IMR-90 (cell line): ENCODE measurements around the gene UBL7. TPM values are rescaled to one million over a fixed set of nuclear protein-coding genes. Genes with fewer than 3 reads are reported as not detected.

Experiments used
- ATAC-seq: fragments of 200-7000 bp; cut with Tn5 transposase; 2 replicates; pipeline ENCODE4 v1.9.1; 2020; ENCODE audit warnings: low read depth, mild to moderate bottlenecking, moderate library complexity
- BruUV-seq: library from RNA; stranded (reverse); fragments of 400-500 nt; replicated peaks from 2 replicates; lab custom pipeline; 2021; lab: Mats Ljungman, UMichigan
- CTCF ChIA-PET: fragments of 300-600 bp; formaldehyde crosslinking; extraction: SDS; loops from one replicate; lab custom pipeline; 2021; ENCODE audit warnings: antibody characterized with exemption; lab: Yijun Ruan, JAX
- POLR2A ChIA-PET: fragments of 300-600 bp; sonication (Branson Sonifier 250); formaldehyde crosslinking; loops from one replicate; lab custom pipeline; 2022; ENCODE audit warnings: antibody characterized with exemption; ENCODE audit not compliant: unreplicated experiment; lab: Charles Lee
- DNase-seq: peaks from one replicate; pipeline ENCODE4 v3.0.0; 2013
- H2AFZ ChIP-seq: replicated peaks from 2 replicates; pipeline ENCODE3; 2013; ENCODE audit warnings: low read length, mild to moderate bottlenecking; ENCODE audit not compliant: poor library complexity
- H2AK5ac ChIP-seq: 2 replicates; pipeline ENCODE4 v1.6.1; 2013; ENCODE audit warnings: low read depth, low read length, inconsistent platforms
- H2AK9ac ChIP-seq: replicated peaks from 2 replicates; pipeline ENCODE3; 2013; ENCODE audit warnings: mild to moderate bottlenecking, low read depth, low read length, moderate library complexity; ENCODE audit not compliant: poor library complexity
- H2BK120ac ChIP-seq: 2 replicates; pipeline ENCODE4 v1.6.1; 2013; ENCODE audit warnings: low read depth, low read length, inconsistent platforms
- H2BK15ac ChIP-seq: 3 replicates; pipeline ENCODE4 v1.6.1; 2013; ENCODE audit warnings: low read depth, low read length, inconsistent platforms
- H2BK20ac ChIP-seq: 2 replicates; pipeline ENCODE4 v1.6.1; 2013; ENCODE audit warnings: low read depth, mild to moderate bottlenecking, inconsistent platforms, low read length, moderate library complexity
- H2BK5ac ChIP-seq: 2 replicates; pipeline ENCODE4 v1.6.1; 2013; ENCODE audit warnings: mild to moderate bottlenecking, low read depth, low read length, inconsistent platforms; ENCODE audit not compliant: poor library complexity, severe bottlenecking
- H3K14ac ChIP-seq: replicated peaks from 2 replicates; pipeline ENCODE4 v1.6.1; 2013; ENCODE audit warnings: low read depth, low read length, inconsistent platforms
- H3K18ac ChIP-seq: 2 replicates; pipeline ENCODE4 v1.6.1; 2013; ENCODE audit warnings: low read depth, low read length, control low read depth
- H3K23ac ChIP-seq: 2 replicates; pipeline ENCODE4 v1.6.1; 2013; ENCODE audit warnings: low read depth, low read length, inconsistent platforms
- H3K27ac ChIP-seq: 2 replicates; pipeline ENCODE4 v1.5.1; 2013; ENCODE audit warnings: mild to moderate bottlenecking, control low read depth, low read length; ENCODE audit not compliant: insufficient read depth
- H3K27me3 ChIP-seq: 2 replicates; pipeline ENCODE4 v1.6.1; 2013; ENCODE audit warnings: low read length; ENCODE audit not compliant: control insufficient read depth, insufficient read depth
- H3K36me3 ChIP-seq: 2 replicates; pipeline ENCODE4 v1.6.1; 2013; ENCODE audit warnings: low read length, mixed read lengths; ENCODE audit not compliant: control insufficient read depth, insufficient read depth
- H3K4ac ChIP-seq: 2 replicates; pipeline ENCODE4 v1.6.1; 2013; ENCODE audit warnings: low read depth, low read length, inconsistent platforms
- H3K4me1 ChIP-seq: 2 replicates; pipeline ENCODE4 v1.6.1; 2013; ENCODE audit warnings: low read length, mixed read lengths; ENCODE audit not compliant: control insufficient read depth, insufficient read depth
- H3K4me2 ChIP-seq: 2 replicates; pipeline ENCODE4 v1.6.1; 2013; ENCODE audit warnings: low read depth, mild to moderate bottlenecking, control low read depth, low read length, moderate library complexity
- H3K4me3 ChIP-seq: 2 replicates; pipeline ENCODE4 v1.5.1; 2013; ENCODE audit warnings: low read depth, mild to moderate bottlenecking, control low read depth, low read length, moderate library complexity; ENCODE audit not compliant: insufficient read depth
- H3K56ac ChIP-seq: 2 replicates; pipeline ENCODE4 v1.6.1; 2013; ENCODE audit warnings: low read length, inconsistent platforms; ENCODE audit not compliant: insufficient read depth; ENCODE audit errors: extremely low read depth
- H3K79me1 ChIP-seq, 2 experiments: 2 replicates each; pipeline ENCODE4 v1.6.1; 2013; ENCODE audit warnings: low read length in 2 of 2, inconsistent platforms in 1 of 2, low read depth in 1 of 2
- H3K9ac ChIP-seq: 2 replicates; pipeline ENCODE4 v1.6.1; 2013; ENCODE audit warnings: low read depth, low read length, control low read depth
- H3K9me1 ChIP-seq: 2 replicates; pipeline ENCODE4 v1.6.1; 2013; ENCODE audit warnings: low read length, inconsistent platforms; ENCODE audit not compliant: insufficient read depth
- H3K9me3 ChIP-seq: 2 replicates; pipeline ENCODE4 v1.6.1; 2013; ENCODE audit warnings: low read length; ENCODE audit not compliant: control insufficient read depth, insufficient read depth
- H4K20me1 ChIP-seq: 2 replicates; pipeline ENCODE4 v1.6.1; 2013; ENCODE audit warnings: low read length, inconsistent platforms; ENCODE audit not compliant: insufficient read depth
- H4K5ac ChIP-seq: 2 replicates; pipeline ENCODE4 v1.6.1; 2013; ENCODE audit warnings: mild to moderate bottlenecking, low read depth, low read length, control low read depth
- H4K8ac ChIP-seq, 2 experiments: 2 replicates each; pipeline ENCODE4 v1.6.1; 2013; ENCODE audit warnings: low read depth in 2 of 2, low read length in 2 of 2, control low read depth in 1 of 2, inconsistent platforms in 1 of 2
- H4K91ac ChIP-seq: 2 replicates; pipeline ENCODE4 v1.6.1; 2013; ENCODE audit warnings: low read depth, low read length, inconsistent platforms; ENCODE audit not compliant: insufficient read depth
- BHLHE40 ChIP-seq: fragments of 150-350 bp; IDR thresholded peaks from 2 replicates; pipeline ENCODE4 v1.6.1; 2016; ENCODE audit warnings: mild to moderate bottlenecking, low read depth, low read length
- CEBPB ChIP-seq: IDR thresholded peaks from 2 replicates; pipeline ENCODE4 v1.6.1; 2012; ENCODE audit warnings: low read depth, low read length, improper control_type of control experiment
- CHD1 ChIP-seq: IDR thresholded peaks from 2 replicates; pipeline ENCODE4 v1.6.1; 2012; ENCODE audit warnings: low read depth, low read length, improper control_type of control experiment
- ELK1 ChIP-seq: fragments of 150-350 bp; IDR thresholded peaks from 2 replicates; pipeline ENCODE4 v1.6.1; 2016; ENCODE audit warnings: low read depth, mild to moderate bottlenecking, low read length, moderate library complexity, borderline replicate concordance
- FOS ChIP-seq: fragments of 150-350 bp; IDR thresholded peaks from 2 replicates; pipeline ENCODE4 v1.6.1; 2016; ENCODE audit warnings: low read depth, low read length
- MAFK ChIP-seq: IDR thresholded peaks from 2 replicates; pipeline ENCODE4 v1.6.1; 2012; ENCODE audit warnings: low read depth, low read length, improper control_type of control experiment
- MAZ ChIP-seq: IDR thresholded peaks from 2 replicates; pipeline ENCODE4 v1.6.1; 2012; ENCODE audit warnings: low read depth, mild to moderate bottlenecking, low read length, improper control_type of control experiment, moderate library complexity, borderline replicate concordance
- MXI1 ChIP-seq: IDR thresholded peaks from 2 replicates; pipeline ENCODE4 v1.6.1; 2012; ENCODE audit warnings: low read depth, mild to moderate bottlenecking, low read length, moderate library complexity, borderline replicate concordance
- NFE2L2 ChIP-seq: fragments of 150-350 bp; IDR thresholded peaks from 2 replicates; pipeline ENCODE4 v1.6.1; 2016; ENCODE audit warnings: low read depth, mild to moderate bottlenecking, low read length
- POLR2A ChIP-seq: IDR thresholded peaks from 2 replicates; pipeline ENCODE4 v1.6.1; 2012; ENCODE audit warnings: mild to moderate bottlenecking, low read depth, low read length
- RAD21 ChIP-seq: IDR thresholded peaks from 2 replicates; pipeline ENCODE4 v1.6.1; 2012; ENCODE audit warnings: low read length, improper control_type of control experiment
- RCOR1 ChIP-seq: IDR thresholded peaks from 2 replicates; pipeline ENCODE4 v1.6.1; 2012; ENCODE audit warnings: mild to moderate bottlenecking, low read length, improper control_type of control experiment; ENCODE audit not compliant: insufficient replicate concordance
- RFX5 ChIP-seq: IDR thresholded peaks from 2 replicates; pipeline ENCODE4 v1.8.0; 2012; ENCODE audit warnings: low read depth, mild to moderate bottlenecking, low read length, moderate library complexity
- SMC3 ChIP-seq: fragments of 150-350 bp; IDR thresholded peaks from 2 replicates; pipeline ENCODE4 v1.6.1; 2016; ENCODE audit warnings: low read depth, mild to moderate bottlenecking, antibody characterized with exemption, low read length, moderate library complexity
- USF2 ChIP-seq: fragments of 150-350 bp; IDR thresholded peaks from 2 replicates; pipeline ENCODE4 v1.6.1; 2017; ENCODE audit warnings: mild to moderate bottlenecking, antibody characterized with exemption, low read length, low read depth
- WGBS, 2 experiments: methylation state at CpG; one replicate each; pipeline versions ENCODE4 v1.1.5 to v1.1.7; 2013; ENCODE audit warnings: missing lambda C conversion rate in 2 of 2; ENCODE audit not compliant: insufficient read length in 1 of 2; ENCODE audit errors: extremely low coverage in 2 of 2; 5-methylcytosine and 5-hydroxymethylcytosine counted together
- dilution Hi-C: fragments of 300-500 bp; cut with HindIII; formaldehyde crosslinking; loops from one replicate; pipeline ENCODE4 v1.14.3; 2018; ENCODE audit warnings: low sequenced_read_pairs; ENCODE audit not compliant: unreplicated experiment
- in situ Hi-C: fragments of 300-500 bp; cut with MboI; formaldehyde crosslinking; loops from 3 replicates; pipeline ENCODE4 v1.14.3; 2019; ENCODE audit warnings: low sequenced_read_pairs, inconsistent platforms, mixed read lengths
- intact Hi-C: fragments of 100-400 bp; cut with micrococcal nuclease; formaldehyde crosslinking; loops from 2 replicates; pipeline ENCODE4 v1.10.0; 2022
- polyA plus RNA-seq, 3 experiments: library from polyadenylated mRNA; depleted of rRNA; stranded (reverse); fragments of >200 nt; gene quantifications; 2 replicates each; pipeline ENCODE4 v1.2.3, GENCODE V29; 2012; ENCODE audit warnings: low replicate concordance in 1 of 3
- total RNA-seq: library from RNA; depleted of rRNA; stranded (reverse); fragments of >200 nt; gene quantifications from 2 replicates; pipeline ENCODE4 v1.2.3, GENCODE V29; 2012
- TF ChIP-seq, protein P1 (sequence below): conservative IDR thresholded peaks from 2 replicates; pipeline ENCODE4 v1.5.1; 2012; ENCODE audit warnings: mild to moderate bottlenecking, low read depth, low read length, improper control_type of control experiment

UBL7 gene
- total and polyA plus RNA-seq, 2 of the 4 experiments (the other 2 are of a cell fraction), result 68.1 to 78.4 TPM

DNA sequence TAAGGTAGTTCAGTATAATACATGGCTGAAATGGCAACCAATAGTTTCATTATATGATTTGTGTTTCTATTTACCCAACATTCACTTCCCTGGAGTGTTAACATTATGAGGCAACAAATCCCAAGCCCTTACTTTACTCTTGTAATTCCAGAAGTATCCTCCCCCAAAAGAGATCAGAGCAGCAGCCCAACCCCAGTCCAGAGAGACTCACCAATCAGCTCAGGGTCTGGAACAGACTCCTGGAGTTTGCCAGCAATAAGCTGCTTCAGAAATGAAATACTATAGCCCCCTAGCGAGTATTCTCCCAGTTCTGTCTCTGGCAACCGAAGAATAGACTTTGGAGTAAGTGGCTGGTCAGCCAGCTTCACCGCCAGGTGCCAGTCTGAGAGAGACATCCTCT is 2.5 kb downstream of the UBL7 start:
- POLR2A ChIA-PET, result no interaction called here

More for the DNA sequence above, 2.5 kb downstream of the UBL7 start:
- Histone ChIP-seq H4K8ac (no peak overlapping the region), H4K20me1 (no peaks in the 10 kb centered on the region), H3K79me1 (peaks cover 5 to 42% of the 10 kb centered on the region in 2 experiments), H3K4me1 (peaks cover 6% of the 10 kb centered on the region; the same call in 1 of the 2 replicates), H3K4me3 (no peak overlapping the region), H4K91ac (no peak overlapping the region), H2AK5ac (no peak overlapping the region), H2AK9ac (no peak overlapping the region), H3K56ac (no peak overlapping the region), H3K4me2 (no peak overlapping the region), H3K27ac (no peak overlapping the region), H3K27me3 (no peaks in the 10 kb centered on the region), H2BK20ac (no peak overlapping the region), H3K18ac (no peak overlapping the region), H3K4ac (no peak overlapping the region), H4K5ac (no peak overlapping the region), H3K9ac (no peak overlapping the region), H3K23ac (no peak overlapping the region), H3K14ac (no peak overlapping the region), H2AFZ (no peak overlapping the region), H3K9me1 (no peaks in the 10 kb centered on the region), H2BK5ac (no peak overlapping the region), H3K36me3 (peaks cover 5% of the 10 kb centered on the region), H3K9me3 (no peaks in the 10 kb centered on the region), H2BK120ac (no peak overlapping the region), H2BK15ac (no peak overlapping the region)
- intact Hi-C loops, result no loop called here
- TF ChIP-seq NFE2L2 (no peak), POLR2A (no peak), ELK1 (no peak), BHLHE40 (no peak), SMC3 (no peak), MAFK (no peak), FOS (no peak), USF2 (no peak), CHD1 (no peak), CEBPB (no peak), RFX5 (no peak), MAZ (no peak), RCOR1 (no peak), MXI1 (no peak), RAD21 (no peak)
- TF ChIP-seq, protein P1, sequence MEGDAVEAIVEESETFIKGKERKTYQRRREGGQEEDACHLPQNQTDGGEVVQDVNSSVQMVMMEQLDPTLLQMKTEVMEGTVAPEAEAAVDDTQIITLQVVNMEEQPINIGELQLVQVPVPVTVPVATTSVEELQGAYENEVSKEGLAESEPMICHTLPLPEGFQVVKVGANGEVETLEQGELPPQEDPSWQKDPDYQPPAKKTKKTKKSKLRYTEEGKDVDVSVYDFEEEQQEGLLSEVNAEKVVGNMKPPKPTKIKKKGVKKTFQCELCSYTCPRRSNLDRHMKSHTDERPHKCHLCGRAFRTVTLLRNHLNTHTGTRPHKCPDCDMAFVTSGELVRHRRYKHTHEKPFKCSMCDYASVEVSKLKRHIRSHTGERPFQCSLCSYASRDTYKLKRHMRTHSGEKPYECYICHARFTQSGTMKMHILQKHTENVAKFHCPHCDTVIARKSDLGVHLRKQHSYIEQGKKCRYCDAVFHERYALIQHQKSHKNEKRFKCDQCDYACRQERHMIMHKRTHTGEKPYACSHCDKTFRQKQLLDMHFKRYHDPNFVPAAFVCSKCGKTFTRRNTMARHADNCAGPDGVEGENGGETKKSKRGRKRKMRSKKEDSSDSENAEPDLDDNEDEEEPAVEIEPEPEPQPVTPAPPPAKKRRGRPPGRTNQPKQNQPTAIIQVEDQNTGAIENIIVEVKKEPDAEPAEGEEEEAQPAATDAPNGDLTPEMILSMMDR, result no peak
- WGBS, 2 experiments, result 100% methylated on average over 1 of the region's 3 CpGs; no CpG with 5 or more reads in 1 of the 2 experiments
- ATAC-seq, result no peak
- no TSS peak for BruUV-seq
- in situ Hi-C loops, result no loop called here
- no peak for DNase-seq
- CTCF ChIA-PET, result no interaction called here
- dilution Hi-C loops, result no loop called here
